GM10847 (cell line): ENCODE measurements around the gene HELZ.

Experiments used
- POLR2A ChIP-seq: IDR thresholded peaks from 2 replicates; pipeline ENCODE4 v1.6.1; 2011; ENCODE audit not compliant: insufficient read length; ENCODE audit errors: extremely low read depth

Gene HELZ

DNA sequence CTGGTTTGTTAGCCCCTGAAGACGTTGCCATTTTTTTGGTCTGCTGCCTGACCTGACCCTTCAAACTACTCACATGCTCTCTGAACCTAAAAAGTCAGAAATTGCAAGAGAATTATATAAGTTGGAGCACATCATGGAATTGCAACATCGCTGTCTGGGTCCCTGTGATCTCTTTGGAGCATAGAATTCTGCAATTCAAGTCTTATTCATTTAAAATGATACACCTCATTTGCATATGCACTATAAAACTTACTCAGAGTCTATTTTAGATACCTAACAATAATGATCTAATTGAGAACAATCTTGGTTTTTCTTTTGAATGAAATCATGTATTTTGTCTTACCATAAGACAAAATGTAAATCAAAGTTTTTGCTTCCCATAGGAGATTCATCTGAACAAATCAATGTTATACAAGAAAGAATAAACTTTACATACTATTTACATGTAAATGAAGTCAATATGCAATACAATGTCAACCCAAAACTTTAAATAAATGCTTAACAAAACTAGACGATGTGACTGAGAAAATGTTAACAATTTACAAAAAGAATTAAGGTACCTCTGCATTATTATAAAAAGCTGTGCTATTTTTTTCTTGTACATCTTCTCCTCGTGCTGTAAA, 99.7 kb downstream of the HELZ start:
- no peak for TF ChIP-seq POLR2A

GRCh38 chr17:67143318-67143717, 101.7 kb downstream of the HELZ start:
- no peak for TF ChIP-seq POLR2A

- no peak for TF ChIP-seq POLR2A
These were observed 105.0 kb downstream of the HELZ start for GRCh38 chr17:67139784-67140665.

DNA sequence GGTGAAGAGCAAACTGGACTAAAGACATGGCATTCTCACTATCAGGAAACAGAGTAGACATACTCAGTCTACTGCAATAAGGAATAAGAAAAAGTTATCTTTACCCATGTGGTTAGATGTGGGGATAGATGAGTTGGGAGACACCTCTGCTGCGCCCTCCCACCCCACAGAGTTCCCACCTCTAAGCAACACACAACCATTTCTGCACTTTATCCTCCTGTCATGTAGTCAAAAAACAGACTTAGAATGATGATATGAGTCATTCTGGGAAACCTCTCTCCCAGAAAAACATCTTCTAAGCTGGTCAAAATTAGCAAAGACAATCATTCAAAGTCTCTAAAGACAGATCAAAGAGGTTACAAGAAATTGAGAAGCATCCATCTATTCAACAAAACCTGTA, 105.7 kb downstream of the HELZ start:
- TF ChIP-seq POLR2A, result no peak

DNA sequence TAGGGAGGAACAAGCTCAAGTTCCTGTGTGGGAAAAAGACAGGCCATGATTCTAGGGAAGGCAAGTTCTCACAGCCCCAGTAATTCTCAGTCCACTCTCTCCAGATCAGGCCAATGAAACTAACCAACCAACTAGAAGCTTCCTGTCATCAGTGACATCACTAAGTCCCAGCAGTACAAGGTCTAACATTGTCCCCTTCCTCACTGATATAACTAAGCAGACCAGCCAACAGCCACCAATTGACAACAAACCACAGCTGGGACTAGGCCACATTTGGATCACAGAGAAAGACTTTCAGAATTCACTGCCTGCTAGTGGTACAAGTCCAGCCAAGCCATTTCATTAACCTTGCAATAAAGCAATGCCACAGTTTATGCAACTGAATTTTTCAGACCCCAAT, 106.6 kb downstream of the HELZ start:
- no peak for TF ChIP-seq POLR2A

DNA sequence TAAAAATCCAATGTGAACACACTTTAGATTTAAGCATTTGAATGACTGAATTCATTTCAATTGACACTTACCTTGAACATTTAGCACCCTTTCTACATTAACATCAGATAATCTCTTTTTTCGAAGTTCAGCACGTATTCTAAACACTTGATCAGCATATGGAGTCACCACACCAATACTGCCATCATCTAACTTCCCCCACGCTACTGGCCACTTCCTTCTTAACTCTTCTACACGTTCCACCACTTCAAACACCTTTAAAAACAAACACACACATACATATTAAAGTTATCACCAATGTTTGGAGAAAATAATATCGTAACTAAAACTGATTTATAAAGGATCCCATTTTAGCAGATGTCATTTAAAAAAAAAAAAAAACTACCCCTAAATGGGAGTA, 107.1 kb downstream of the HELZ start:
- TF ChIP-seq POLR2A, result no peak

DNA sequence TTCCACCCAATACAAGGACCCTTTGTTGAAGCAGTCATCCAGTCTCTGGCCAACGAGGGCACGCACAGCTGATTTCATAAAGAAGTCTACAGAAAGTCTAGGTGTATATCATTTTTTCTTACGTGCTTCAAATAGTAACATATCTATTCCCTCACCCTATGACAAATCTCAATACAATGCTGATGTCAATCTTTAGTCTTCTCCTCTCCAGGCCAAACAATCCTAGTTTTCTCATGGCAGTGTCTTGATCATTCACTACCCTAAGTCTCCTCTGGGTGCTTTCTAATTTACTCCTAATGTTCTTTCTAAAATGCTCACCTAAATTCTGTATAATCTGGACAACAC, 108.0 kb downstream of the HELZ start:
- TF ChIP-seq POLR2A, result no peak

DNA sequence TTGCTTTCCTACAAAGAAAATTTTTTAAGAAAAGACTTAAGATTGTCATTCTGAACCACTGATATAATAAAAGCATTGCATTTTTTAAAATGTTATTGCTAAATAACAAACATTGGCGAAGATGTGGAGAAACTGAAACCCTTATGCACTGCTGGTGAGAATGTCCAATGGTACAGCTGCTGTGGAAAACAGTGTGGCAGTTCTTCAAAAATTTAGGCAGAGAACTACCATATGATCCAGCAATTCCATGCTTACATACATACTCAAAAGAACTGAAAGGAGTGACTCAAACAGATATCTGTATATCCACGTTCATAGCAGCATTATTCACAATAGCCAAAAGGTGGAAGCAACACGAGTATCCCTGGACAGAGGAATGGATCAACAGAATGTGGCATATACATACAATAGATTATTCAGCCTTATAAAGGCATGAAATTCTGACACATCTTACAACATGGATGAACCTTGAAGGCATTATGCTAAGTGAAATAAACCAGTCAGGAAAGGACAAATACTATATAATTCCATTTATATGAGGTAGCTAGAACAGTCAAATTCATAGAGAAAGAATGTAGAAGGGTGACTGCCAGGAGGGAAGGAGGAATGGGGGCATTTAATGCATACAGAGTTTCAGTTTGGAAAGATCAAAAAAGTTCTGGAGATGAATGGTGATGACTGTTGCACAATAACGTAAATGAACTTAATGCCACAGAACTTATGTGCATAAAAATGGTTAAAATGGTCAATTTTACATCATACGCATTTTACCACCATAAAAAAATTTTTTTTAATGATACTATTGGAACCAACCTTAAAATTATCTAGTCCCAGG, 108.6 kb downstream of the HELZ start:
- no peak for TF ChIP-seq POLR2A

DNA sequence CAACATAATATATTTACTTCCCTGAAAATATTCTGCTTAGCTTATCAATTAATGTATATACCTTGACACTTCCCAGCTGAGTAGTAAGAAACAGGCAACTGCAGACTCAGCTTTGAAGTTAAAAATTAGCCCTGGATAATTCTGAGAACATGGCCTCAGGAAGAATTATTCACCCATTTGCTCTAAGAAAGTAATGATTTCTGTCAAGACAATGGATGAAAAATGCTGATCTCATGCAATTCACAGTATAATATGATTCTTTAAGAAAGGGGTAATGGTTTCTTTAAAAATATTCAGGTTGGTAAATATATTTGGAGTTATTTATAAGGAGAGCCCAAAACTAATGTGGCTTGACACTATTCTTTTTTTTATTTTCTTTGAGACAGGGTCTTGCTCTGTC, 111.8 kb downstream of the HELZ start:
- no peak for TF ChIP-seq POLR2A

DNA sequence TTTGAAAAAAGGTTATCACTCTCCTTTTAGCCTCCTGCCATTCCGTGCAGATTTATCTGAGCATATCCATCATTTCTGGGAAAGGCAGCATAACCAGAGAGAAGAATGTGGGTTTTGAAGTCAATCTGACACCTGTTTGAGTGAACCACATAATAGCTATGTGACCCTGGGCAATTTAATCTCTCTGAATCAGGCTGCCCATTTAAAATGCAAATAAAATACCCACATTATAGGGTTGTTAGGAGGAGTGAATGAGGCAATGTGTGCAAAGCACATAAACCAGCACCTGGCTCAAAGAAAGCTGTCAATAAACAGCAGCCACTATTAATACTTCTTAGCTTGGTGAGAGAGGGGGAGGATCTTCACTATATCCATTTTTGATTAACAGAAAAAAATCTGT, 112.6 kb downstream of the HELZ start:
- no peak for TF ChIP-seq POLR2A

- no peak for TF ChIP-seq POLR2A
These were observed 114.2 kb downstream of the HELZ start for GRCh38 chr17:67130768-67131167.

- no peak for TF ChIP-seq POLR2A
These were observed 115.7 kb downstream of the HELZ start for GRCh38 chr17:67129283-67129682.

DNA sequence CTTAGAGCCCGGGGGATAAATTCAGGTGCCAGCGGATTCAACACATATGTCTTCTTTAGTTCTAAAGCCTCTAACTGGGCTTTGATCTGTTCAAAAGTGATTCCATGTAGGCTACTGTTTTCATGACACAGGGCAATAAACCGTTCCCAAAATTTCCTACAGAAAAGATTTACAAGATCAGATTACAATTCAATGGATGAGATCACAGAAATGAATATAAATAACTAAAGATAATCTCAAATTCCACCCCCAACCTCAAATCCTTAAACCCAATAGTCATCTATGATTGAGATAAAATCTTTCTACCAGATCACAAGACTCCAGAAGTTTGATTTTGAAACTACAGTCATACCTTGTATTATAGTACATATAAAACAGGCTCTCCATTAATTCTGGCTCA, 116.3 kb downstream of the HELZ start:
- TF ChIP-seq POLR2A, result no peak

DNA sequence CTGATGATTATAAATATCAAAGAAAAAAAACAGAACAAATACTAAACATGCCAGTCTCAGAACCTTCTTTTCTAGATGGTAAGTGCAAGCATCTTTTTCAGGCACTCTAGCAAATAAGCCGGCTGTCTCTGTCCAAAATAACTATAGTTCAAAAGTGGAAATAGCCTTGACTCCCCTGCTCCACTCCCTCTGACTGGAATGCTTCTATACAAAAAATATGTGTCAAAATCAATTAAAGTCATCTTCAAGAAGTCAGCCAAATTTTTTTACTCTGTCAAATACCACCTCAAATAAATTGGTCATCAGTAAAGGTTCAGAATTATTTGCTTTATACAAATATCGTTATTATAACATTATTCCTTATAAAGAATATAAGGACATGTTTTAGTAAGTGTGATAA, 117.1 kb downstream of the HELZ start:
- TF ChIP-seq POLR2A, result no peak

- TF ChIP-seq POLR2A, result no peak
These were observed 118.0 kb downstream of the HELZ start for GRCh38 chr17:67126983-67127382.

GRCh38 chr17:67125924-67126323, 119.1 kb downstream of the HELZ start:
- no peak for TF ChIP-seq POLR2A

- TF ChIP-seq POLR2A, result no peak
These were observed 119.6 kb downstream of the HELZ start for GRCh38 chr17:67125417-67125816.
